GM21360 (cell line): ENCODE results near the gene TCAIM.
"Not testable (repeated sequence)": the region's sequence is repeated elsewhere in the genome, so short reads cannot be mapped to it uniquely, and the experiment has no call there.

ENCODE experiments used
- ATAC-seq: cut with Tn5 transposase; IDR thresholded peaks from one replicate; pipeline ENCODE4 v1.9.1; 2021; ENCODE audit warnings: mild to moderate bottlenecking, moderate library complexity; ENCODE audit not compliant: unreplicated experiment

TCAIM gene

DNA sequence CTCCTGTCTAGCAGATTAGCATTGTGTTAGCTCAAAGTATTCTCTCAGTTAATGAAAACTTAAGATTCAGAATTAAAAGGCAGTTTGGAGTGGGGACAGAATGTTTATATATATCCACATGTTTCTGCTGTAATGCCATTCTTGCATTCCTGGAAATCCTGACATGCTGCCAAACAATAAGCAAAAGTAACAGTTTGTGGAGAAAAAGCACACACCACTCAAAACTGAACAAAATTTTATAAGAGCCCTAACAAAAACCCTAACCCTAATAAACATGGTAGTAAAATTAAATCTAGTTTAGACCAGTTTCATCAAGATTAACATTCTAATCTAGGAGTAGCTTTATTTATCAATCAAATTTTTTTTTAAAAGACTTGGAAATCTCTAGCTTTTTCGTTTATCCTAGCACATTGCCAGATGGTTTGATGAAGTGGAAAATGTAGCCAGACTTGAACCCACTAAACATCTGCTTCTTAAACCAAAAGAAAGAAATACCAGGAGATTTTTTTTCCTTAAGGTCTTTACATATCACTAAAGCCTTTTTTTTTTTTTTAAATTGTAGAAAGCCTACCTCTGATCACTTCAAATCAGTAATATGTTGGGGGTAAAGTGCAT is 3.7 kb downstream of the TCAIM start:
- no peak for ATAC-seq

DNA sequence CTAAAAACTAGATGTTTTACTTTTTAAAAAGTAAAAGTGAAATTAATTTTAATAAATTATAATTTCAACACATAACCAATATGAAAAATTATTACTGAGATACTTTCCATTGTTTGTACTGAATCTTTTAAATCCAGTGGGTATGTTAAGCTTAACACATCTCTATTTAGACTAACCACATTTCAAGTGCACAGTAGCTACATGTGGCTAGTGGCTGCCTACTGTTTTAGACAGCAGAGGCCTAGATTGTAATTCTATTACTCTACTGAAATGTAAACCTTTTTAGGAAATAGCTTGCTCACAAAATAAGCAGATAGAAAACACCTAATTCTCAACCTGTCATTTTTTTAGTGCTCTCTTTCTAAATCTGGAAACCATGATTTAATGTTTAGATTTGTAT is 4.9 kb downstream of the TCAIM start:
- no peak for ATAC-seq

DNA sequence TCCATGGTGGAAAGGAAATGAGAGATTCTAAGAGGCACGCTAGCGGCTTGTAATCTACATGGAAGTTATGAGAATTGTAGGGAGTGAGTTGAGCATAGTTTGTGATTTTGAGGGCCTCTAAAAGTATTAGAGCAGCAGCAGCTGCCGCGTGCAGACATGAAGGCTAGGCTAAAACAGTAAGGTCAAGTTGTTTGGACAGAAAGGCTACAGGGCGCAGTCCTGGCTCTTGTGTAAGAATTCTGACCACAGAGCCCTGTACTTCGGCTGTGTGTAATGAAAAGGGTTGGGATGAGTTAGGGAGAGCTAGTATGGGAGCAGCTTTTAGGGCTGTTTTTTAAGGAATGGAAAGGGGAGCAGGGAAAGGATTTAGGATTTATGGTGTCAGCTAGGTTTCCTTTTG is 8.0 kb downstream of the TCAIM start:
- ATAC-seq = not testable (repeated sequence)

DNA sequence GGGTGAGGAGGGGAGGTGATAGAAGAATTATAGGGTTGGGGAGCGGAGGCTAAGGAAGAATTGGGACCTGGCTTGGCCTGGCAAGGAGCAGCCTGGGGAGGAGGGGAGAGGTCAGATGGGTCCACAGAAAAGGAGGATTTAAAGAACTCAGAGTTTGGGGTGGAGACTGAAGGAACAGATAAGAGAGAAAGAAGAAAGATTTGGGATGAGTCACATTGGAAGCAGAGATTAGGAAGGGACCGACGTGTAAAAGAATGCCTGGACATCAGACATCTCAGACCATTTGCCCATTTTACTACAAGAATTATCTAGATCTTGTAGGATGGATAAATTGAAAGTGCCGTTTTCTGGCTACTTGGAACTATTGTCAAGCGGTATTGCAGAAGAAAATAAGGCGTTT is 10.4 kb downstream of the TCAIM start:
- ATAC-seq = no peak

DNA sequence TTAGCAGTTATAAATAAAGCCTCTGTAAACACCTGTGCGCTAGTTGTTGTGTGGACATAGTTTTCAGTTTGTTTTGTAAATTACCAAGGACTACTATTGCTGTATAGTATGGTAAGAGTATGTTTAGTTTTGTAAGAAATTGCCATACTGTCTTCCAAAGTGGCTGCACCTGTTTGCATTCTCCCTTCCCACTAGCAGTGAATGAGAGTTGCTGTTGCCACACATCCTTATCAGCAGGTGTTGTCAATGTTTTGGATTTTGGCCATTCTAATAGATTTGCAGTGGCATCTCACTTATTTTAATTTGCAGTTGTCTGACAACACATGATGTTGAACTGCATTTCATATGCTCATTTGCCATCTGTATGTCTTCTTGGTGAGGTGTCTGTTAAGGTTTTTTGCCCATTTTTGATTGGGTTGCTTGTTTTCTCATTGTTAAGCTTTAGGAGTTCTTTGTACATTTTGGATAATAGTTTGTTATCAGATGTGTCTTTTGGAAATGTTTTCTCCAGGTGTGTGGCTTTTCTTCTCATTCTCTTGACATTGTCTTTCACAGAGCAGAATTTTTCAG is 14.9 kb downstream of the TCAIM start:
- no peak for ATAC-seq

DNA sequence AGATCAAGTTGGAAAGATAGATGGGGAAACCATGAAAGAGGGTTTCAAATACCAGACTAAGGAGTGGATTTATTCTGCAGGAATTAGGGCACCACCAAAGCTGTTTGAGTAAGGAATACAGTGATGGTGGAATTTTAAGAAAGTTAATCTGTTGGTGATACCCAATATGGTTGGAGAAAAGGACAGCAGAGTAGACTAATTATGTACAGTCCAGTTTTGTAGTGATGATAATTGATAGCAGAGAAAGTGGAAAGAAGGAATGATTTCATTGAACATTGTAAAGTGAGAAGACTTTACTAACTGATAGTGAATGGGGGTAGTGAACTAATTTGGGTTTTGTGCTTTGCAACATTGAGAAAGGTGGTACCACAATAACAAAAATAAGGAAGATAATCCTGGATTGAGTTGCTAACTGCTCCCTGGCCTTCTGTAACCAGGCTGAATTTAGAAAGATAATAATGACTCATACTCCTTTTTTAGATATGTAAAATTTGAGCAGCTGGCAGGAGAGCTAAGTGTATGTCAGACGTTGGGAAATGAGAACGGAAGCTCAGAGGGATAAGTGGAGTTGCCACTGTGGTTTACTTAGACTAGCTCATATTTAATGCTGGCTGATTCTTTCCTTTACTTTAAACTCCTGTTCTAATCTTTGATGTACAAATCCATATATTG is 16.9 kb downstream of the TCAIM start:
- no peak for ATAC-seq

DNA sequence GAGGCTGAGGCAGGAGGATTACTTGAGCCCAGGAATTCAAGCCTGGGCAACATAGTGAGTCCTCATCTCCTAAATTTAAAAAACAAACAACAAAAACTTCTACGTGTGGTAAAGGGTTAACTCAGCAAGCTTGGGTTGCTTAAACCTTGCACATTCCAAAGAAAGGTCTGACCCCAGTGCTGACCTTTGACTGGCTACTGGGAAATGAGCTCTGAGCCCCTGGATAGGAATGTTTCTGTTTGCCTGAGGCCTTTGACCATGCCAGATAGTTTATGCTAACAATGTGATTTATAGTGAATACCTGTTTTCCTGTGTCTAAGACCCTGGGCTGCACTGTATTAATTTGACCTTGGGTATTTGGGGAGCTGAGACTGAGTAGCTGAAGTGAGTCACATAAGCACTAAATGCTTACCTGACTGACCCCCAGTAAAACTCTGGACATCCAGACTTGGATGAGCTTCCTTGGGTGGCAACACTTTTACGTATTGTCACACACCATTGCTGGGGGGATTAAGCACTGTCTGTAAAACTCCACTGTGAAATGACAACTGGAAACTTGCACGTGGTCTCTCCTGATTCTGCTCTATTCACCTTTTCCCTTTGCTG is 20.7 kb downstream of the TCAIM start:
- ATAC-seq = no peak

DNA sequence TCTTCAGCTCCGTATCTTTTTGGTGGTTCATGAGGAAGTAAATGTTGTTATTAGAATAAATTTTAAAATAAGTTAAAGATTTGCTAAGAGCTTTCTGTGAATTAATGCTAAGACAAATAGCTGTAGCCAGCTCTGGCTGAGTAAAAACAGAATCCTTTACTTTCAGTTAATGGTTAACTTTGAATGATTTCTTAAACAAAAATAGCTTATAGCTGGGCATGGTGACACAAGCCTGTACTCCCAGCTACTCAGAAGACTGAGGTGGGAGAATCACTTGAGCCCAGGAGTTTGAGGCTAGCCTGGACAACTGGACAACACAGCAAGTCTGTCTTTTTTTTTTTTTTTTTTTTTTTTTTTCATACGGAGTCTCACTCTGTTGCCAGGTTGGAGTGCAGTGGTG is 25.0 kb downstream of the TCAIM start:
- ATAC-seq = no peak

DNA sequence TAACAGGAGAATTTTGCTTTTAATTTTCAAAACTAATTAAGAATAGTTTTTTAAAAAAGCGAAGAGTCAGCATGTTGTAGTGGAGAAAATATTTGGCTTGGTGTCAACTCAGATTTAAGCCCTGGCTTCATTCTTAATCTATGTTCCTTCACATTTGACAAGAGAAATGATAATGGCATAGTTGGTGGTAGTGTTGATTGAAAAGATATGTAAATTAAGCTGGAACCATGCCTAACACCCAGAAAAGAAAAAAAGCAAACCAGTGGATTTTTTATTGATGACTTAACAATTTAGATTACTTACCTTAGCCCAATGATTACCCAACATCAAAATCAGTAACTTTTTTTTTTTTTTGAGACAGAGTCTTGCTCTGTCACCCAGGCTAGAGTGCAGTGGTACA is 27.4 kb downstream of the TCAIM start:
- no peak for ATAC-seq

DNA sequence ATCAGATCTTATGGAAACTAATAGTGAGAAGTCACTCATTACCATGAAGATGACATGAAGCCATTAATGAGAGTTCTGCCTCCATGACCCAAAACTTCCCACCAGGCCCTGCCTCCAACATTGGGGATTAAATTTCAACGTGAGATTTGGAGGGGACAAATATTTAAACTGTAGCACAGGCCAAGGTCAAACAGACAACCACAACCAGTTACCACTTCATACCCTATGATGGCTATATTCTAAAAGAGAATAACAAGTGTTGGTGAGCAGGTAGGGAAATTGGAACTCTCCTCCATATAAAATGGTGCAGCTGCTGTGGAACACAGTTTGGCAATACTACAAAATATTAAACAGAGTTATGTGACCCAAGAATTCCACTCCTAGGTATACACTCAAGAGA is 36.9 kb downstream of the TCAIM start:
- ATAC-seq = no peak

DNA sequence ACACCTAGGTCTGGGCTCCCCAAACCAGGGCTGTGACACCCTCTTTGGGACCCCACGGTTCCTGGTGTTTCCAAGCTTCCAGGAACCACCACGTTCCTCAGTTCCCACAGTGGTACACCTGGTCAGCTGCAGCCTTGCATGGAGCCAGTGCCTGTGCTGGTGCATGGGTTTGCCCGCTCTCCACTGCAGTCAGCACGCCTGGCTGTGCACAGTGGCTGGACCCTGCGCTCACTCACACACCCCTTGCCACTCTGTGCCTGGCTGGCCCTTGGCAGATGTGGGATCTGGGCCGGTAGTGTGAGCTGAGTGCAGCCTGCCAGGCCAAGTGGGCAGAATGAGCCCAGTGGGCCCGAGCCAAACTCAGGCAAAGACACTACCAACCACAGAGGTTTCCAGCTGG is 48.8 kb downstream of the TCAIM start:
- no peak for ATAC-seq

DNA sequence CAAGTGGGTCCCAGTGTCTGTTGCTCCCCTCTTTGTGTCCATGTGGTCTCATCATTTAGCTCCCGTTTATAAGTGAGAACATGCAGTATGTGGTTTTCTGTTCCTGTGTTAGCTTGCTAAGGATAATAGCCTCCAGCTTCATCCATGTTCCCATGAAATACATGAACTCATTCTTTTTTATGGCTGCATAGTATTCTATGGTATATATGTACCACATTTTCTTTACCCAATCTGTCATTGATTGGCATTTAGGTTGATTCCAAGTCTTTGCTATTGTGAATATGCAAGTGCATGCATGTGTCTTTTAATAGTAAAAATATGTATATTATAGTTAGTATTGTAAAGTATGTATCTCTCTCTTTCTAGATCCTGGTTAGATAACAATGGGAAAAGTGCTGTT is 53.9 kb downstream of the TCAIM start:
- no peak for ATAC-seq

DNA sequence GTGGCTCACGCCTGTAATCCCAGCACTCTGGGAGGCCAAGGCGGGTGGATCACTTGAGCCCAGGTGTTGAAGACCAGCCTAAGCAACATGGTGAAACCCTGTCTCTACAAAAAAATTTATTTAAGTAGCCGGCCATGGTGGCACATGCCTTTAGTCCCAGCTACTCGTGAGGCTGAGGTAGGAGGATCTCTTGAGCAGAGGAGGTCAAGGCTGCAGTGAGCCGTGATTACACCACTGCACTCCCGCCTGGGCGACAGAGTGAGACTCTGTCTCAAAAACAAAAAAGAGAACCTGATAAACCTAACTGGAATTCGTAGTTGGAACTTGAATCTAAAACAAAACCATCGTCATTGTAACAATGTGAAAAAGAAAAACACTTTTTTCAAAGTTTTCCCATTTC is 57.1 kb downstream of the TCAIM start:
- no peak for ATAC-seq

DNA sequence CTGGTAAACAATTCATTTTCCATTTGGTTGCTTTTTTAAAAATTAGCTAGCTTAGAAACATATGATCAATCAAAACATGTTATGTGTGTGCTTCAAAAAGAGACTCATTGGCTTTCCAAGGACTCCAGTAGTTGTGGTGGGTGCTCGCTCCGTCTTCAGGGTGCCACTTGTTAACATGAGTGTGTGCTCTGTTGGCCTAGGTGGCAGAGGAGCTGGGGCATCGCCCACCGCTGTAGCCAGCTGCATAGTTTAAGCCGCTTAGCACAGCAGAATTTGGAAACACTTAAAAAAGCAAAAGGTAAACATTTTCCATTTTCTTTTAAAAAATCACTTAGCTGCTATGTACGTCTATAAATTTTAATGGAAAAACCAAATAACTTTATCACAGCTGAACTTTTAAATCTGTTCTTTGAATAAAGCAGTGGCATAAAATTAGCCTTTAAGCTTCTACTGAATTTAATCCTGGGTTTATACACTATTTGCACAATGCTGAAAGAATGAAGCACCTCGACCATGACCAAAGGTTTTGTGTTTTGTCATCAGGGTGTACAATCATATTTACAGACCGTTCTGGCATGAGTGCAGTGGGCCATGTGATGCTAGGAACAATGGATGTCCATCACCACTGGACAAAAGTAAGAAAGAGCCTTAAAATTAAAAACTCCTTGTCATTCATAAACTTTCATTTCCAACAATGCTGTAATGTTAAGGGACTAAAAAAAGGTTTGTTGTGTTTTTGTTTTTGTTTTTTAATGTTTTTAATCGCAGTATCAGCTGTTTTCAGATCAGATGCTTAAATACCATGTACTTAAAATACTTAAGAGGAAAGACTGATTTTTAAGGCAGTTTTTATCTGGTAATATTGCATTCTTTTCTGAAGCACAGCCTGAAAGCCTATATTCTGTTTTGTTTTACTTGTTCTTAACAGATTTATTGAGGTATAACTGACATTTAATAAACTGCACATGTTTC is 57.9 kb downstream of the TCAIM start:
- ATAC-seq = no peak

DNA sequence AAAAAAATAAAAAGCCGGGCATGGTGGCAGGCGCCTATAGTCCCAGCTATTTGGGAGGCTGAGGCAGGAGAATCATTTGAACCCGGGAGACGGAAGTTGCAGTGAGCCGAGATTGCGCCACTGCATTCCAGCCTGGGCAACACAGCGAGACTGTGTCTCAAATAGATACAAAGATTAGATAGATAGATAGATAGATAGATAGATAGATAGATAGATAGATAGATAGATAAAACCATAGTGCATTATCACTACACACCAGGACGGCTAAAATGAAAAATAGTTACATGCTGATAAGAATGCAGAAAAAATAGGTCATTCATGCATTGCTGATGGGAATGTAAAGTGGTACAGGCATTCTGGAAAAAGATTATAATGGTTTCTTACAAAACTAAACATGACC is 59.7 kb downstream of the TCAIM start:
- ATAC-seq = not testable (repeated sequence)

DNA sequence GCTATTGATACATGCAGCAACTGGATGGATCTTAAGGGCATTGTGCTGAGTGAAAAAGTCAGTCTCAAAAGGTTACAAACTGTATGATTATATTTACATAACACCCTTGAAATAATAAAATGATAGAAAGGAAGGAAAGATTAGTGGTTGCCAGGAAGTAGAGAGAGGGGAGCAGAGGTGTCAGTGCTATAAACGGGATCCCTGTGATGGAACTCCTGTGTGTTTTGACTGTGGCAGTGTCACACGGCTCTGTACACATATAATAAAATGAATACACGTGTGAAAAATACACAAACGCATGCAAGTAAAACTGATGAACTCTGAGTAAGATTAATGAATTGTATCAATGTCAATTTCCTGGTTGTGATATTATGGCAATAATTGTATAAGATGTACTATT is 60.3 kb downstream of the TCAIM start:
- ATAC-seq = no peak

DNA sequence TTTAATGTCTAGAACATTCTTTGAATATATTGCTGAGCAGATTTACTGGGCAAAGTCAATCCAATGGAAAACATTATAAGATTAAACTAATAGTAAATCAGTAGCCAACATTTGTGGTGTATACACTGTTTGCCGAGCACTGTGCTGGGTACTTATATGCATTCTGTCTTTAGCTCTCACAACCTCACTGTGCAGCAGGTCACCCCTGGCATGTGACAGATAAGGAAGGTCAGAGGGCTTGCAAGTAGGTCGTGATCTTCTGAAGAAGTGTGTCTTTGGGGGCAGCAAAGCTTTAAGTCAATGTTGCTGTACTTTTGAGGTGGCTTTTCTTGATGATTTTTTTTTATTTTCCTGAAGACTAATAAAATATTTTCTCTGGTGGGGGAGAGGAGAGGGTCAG is 62.2 kb downstream of the TCAIM start:
- no peak for ATAC-seq

DNA sequence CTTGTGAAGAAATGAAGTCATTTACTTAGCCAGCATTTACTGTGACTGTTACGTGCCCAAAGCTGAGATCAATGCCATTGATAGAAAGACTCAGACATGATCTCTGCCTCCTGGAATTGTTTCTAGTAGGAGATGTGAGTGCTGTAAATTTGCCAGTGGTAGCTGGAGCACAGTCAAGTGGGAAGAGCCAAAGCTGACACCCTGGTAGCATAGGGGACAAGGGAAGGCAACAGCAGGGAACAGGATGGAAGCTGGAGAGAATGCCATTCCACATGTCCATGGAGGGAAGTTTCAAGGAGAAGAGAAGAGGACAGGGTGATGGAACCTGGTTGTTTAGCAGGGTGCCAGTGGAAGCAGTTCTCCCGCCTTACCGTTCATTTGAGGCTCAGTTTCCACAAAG is 64.0 kb downstream of the TCAIM start:
- ATAC-seq = no peak

DNA sequence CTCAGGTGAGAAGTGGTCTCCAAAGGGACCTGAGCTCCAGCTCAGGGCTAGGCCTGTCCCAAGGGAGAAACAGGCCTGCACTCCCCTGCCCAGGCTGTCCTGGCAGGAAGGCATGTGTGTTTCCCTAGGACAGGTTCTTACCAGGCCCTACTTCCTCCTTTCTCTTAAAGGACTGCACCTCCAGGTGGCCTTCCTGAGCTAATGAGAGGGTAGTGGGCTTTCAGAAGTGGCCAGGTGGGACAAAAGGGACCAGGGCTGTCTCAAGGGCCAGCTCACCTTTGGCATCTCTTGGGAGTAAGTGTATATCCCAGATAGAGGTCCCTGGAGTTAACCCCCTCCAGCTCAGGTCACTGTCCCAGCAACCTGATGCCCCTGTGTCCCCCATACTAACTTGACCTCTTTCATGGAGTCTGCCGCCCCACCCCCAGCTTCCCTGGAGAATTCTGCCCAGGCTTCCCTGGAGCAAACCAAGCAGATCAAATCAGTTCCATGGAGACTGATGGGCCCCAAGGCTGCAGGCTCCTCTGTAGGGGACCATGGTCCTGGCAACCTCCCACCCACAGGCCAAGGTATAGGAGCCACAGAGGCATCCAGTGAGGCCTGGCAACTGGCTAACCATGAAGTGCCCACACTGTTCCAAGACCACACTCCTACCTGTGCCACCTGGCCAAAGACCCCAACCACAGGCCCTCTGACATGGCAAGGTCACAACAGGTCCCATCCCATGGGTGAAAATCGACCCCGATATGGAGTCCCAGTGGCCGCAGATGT is 71.3 kb downstream of the TCAIM start:
- no peak for ATAC-seq

DNA sequence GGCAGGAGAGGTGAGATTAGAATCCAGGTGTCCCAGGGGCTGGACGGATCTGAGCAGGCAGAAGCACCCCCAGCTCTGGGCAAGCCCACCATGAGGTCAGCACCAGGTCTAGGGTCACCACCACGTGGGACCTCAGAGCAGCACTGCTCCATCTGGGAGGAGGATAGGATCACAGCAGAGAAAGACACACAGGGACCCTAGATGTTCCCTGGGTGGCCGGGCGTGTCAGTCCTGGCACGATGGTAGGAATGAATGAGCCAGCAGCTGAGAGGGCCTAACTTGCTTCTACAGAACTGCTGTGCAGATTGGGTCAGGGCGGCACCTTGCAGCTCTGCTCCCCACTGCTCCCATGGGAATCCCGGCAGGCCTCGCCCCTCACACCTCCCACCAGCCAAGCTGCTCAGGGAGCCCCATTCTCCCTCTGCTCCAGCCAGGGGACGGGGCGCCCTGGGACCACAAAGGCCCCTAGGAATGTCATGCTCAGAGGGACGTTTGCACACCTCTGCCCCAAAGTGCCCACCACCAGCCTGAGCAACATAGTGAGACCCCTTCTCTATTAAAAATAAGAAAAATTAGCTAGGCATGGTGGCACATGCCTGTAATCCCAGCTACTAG is 72.6 kb downstream of the TCAIM start:
- no peak for ATAC-seq
